ENCODE results near the gene DCTPP1. TPM values are rescaled to one million over a fixed set of nuclear protein-coding genes. Genes with fewer than 3 reads are reported as not detected.
A peak's percentile ranks its signal among the peaks of the same experiment; 100 is the strongest.
"Not testable (repeated sequence)": the region's sequence is repeated elsewhere in the genome, so short reads cannot be mapped to it uniquely, and the experiment has no call there.

Gene DCTPP1
- total RNA-seq, 1 donor: 13.8 TPM

GRCh38 chr16:30397776-30398660, 31.8 kb downstream of the DCTPP1 start:
- Histone ChIP-seq H3K27ac (ENCODE audit: low read depth, low read length) (no peak overlapping the region), H3K4me3 (ENCODE audit: insufficient read depth, low read length) (no peak overlapping the region), H3K36me3 (ENCODE audit: insufficient read depth, low read length) (peaks cover 4% of the 10 kb centered on the region), H3K27me3 (ENCODE audit: insufficient read depth, low read length) (no peaks in the 10 kb centered on the region), H3K4me2 (ENCODE audit: insufficient read depth, low read length) (no peak overlapping the region), H4K20me1 (ENCODE audit: insufficient read depth, low read length) (no peaks in the 10 kb centered on the region), H3K79me2 (ENCODE audit: insufficient read depth, low read length) (peaks cover 17% of the 10 kb centered on the region), H2AFZ (ENCODE audit: low read length) (no peak overlapping the region), H3K9me3 (ENCODE audit: low read depth, low read length) (no peaks in the 10 kb centered on the region), H3K4me1 (ENCODE audit: insufficient read depth, low read length) (peaks cover 26% of the 10 kb centered on the region)
- peak; percentile 37 for DNase-seq (ENCODE audit: insufficient read length, low spot score, missing footprints)
- no peak for TF ChIP-seq CTCF (IDR thresholded peaks at IDR 0.05; ENCODE audit: extremely low read depth, low read depth, low read length)

- Histone ChIP-seq H3K4me3 (ENCODE audit: insufficient read depth, low read length) (no peak overlapping the region), H3K9me3 (ENCODE audit: low read depth, low read length) (no peaks in the 10 kb centered on the region), H3K4me2 (ENCODE audit: insufficient read depth, low read length) (no peak overlapping the region), H3K36me3 (ENCODE audit: insufficient read depth, low read length) (peaks cover 4% of the 10 kb centered on the region), H4K20me1 (ENCODE audit: insufficient read depth, low read length) (no peaks in the 10 kb centered on the region), H3K27me3 (ENCODE audit: insufficient read depth, low read length) (no peaks in the 10 kb centered on the region), H3K79me2 (ENCODE audit: insufficient read depth, low read length) (peaks cover 17% of the 10 kb centered on the region), H3K4me1 (ENCODE audit: insufficient read depth, low read length) (peaks cover 26% of the 10 kb centered on the region), H2AFZ (ENCODE audit: low read length) (no peak overlapping the region), H3K27ac (ENCODE audit: low read depth, low read length) (no peak overlapping the region)
- no peak for DNase-seq (ENCODE audit: insufficient read length, low spot score, missing footprints)
- no peak for TF ChIP-seq CTCF (IDR thresholded peaks at IDR 0.05; ENCODE audit: extremely low read depth, low read depth, low read length)
Measured at GRCh38 chr16:30397056-30397455, 32.8 kb downstream of the DCTPP1 start.

- H4K20me1 ChIP-seq (ENCODE audit: insufficient read depth, low read length); H3K4me2 ChIP-seq (ENCODE audit: insufficient read depth, low read length); DNase-seq (ENCODE audit: insufficient read length, low spot score, missing footprints); H3K9me3 ChIP-seq (ENCODE audit: low read depth, low read length); H2AFZ ChIP-seq (ENCODE audit: low read length); H3K4me3 ChIP-seq (ENCODE audit: insufficient read depth, low read length); H3K36me3 ChIP-seq (ENCODE audit: insufficient read depth, low read length); H3K27me3 ChIP-seq (ENCODE audit: insufficient read depth, low read length); H3K27ac ChIP-seq (ENCODE audit: low read depth, low read length): not testable (repeated sequence)
- H3K4me1 ChIP-seq (ENCODE audit: insufficient read depth, low read length): peaks cover 26% of the 10 kb centered on the region
- peaks cover 17% of the 10 kb centered on the region for H3K79me2 ChIP-seq (ENCODE audit: insufficient read depth, low read length)
Measured at GRCh38 chr16:30396627-30397026, 33.2 kb downstream of the DCTPP1 start.

GRCh38 chr16:30395992-30396585, 33.7 kb downstream of the DCTPP1 start:
- peak overlapping the region; percentile 86 for H3K4me2 ChIP-seq (ENCODE audit: insufficient read depth, low read length)
- no peaks in the 10 kb centered on the region for H4K20me1 ChIP-seq (ENCODE audit: insufficient read depth, low read length)
- no peak for TF ChIP-seq CTCF (IDR thresholded peaks at IDR 0.05; ENCODE audit: extremely low read depth, low read depth, low read length)
- no peak for DNase-seq (ENCODE audit: insufficient read length, low spot score, missing footprints)
- H3K27me3 ChIP-seq (ENCODE audit: insufficient read depth, low read length): no peaks in the 10 kb centered on the region
- no peaks in the 10 kb centered on the region for H3K9me3 ChIP-seq (ENCODE audit: low read depth, low read length)
- H2AFZ ChIP-seq (ENCODE audit: low read length): peak overlapping the region; percentile 76
- peaks cover 17% of the 10 kb centered on the region for H3K79me2 ChIP-seq (ENCODE audit: insufficient read depth, low read length)
- H3K36me3 ChIP-seq (ENCODE audit: insufficient read depth, low read length): peaks cover 4% of the 10 kb centered on the region
- peak overlapping the region; percentile 92 for H3K4me3 ChIP-seq (ENCODE audit: insufficient read depth, low read length)
- H3K27ac ChIP-seq (ENCODE audit: low read depth, low read length): peak overlapping the region; percentile 41
- H3K4me1 ChIP-seq (ENCODE audit: insufficient read depth, low read length): peaks cover 26% of the 10 kb centered on the region
